ENCODE results near the gene RWDD4.

RWDD4 gene

GRCh38 chr4:183601381-183601780 lies 57.6 kb downstream of the RWDD4 start:
- DNase-seq (ENCODE audit: low read depth in 1 of 2, low spot score in 1 of 2): no peak

GRCh38 chr4:183600189-183600685 lies 58.7 kb downstream of the RWDD4 start:
- DNase-seq (ENCODE audit: low read depth in 1 of 2, low spot score in 1 of 2): no peak

- no peak for DNase-seq (ENCODE audit: low read depth in 1 of 2, low spot score in 1 of 2)
These were observed 59.3 kb downstream of the RWDD4 start for GRCh38 chr4:183599690-183600089.

GRCh38 chr4:183599284-183599683 lies 59.7 kb downstream of the RWDD4 start:
- DNase-seq (ENCODE audit: low read depth in 1 of 2, low spot score in 1 of 2): no peak

GRCh38 chr4:183596067-183596757 lies 62.8 kb downstream of the RWDD4 start:
- no peak for DNase-seq (ENCODE audit: low read depth in 1 of 2, low spot score in 1 of 2)

- no peak for DNase-seq (ENCODE audit: low read depth in 1 of 2, low spot score in 1 of 2)
These were observed 64.2 kb downstream of the RWDD4 start for GRCh38 chr4:183594823-183595222.

- DNase-seq (ENCODE audit: low read depth in 1 of 2, low spot score in 1 of 2): no peak
These were observed 67.7 kb downstream of the RWDD4 start for GRCh38 chr4:183591301-183591700.

All from activated CD4-positive, alpha-beta T cell treated with anti-CD3 and anti-CD28 coated beads, Interleukin-2, amount 50 U/mL, for 24 hours (primary cell).